HepG2 (cell line): ENCODE data around the gene NXPH1. TPM values are rescaled to one million over a fixed set of nuclear protein-coding genes. Genes with fewer than 3 reads are reported as not detected.

Experiments
- ATAC-seq: fragments of 200-7000 bp; cut with Tn5 transposase; 3 replicates; pipeline ENCODE4 v1.9.1; 2020; ENCODE audit warnings: mild to moderate bottlenecking, moderate library complexity
- BruUV-seq: library from RNA; stranded (reverse); fragments of 400-500 nt; replicated peaks from 2 replicates; lab custom pipeline; 2021; lab: Mats Ljungman, UMichigan
- CTCF ChIA-PET: fragments of 300-600 bp; formaldehyde crosslinking; extraction: SDS; loops from one replicate; lab custom pipeline; 2021; ENCODE audit warnings: low total read pairs, inconsistent platforms, low intra/inter-chr PET ratio; lab: Yijun Ruan, JAX
- POLR2A ChIA-PET: fragments of 350-600 bp; sonication (Branson Sonifier 250); formaldehyde crosslinking; loops from one replicate; lab custom pipeline; 2020; ENCODE audit warnings: antibody characterized with exemption, inconsistent platforms; lab: Yijun Ruan, JAX
- DNase-seq: peaks from one replicate; pipeline ENCODE4 v3.0.0-alpha.2; 2015; ENCODE audit warnings: low spot score
- FAIRE-seq: peaks from 3 replicates; lab custom pipeline; 2011; peaks lifted over from hg19 to GRCh38; lab: Jason Lieb, UNC
- H2AFZ ChIP-seq: one replicate; pipeline ENCODE4 v1.6.1; 2011; ENCODE audit warnings: low read length, inconsistent platforms
- H3K27ac ChIP-seq: fragments of 300-600 bp; 3 replicates; pipeline ENCODE4 v1.8.0; 2011; ENCODE audit warnings: mixed run types, mild to moderate bottlenecking, mixed read lengths, low read length, inconsistent platforms; ENCODE audit not compliant: insufficient read depth; ENCODE audit errors: extremely low read length
- H3K27me3 ChIP-seq, 2 experiments: fragments of 200-600 bp in 1 of 2; 2 replicates in 1 of 2; 3 replicates in 1 of 2; pipeline versions ENCODE4 v1.6.0 to v1.8.0; 2011; ENCODE audit warnings: low read length in 2 of 2, mild to moderate bottlenecking in 2 of 2, moderate library complexity in 2 of 2, inconsistent platforms in 1 of 2; ENCODE audit not compliant: insufficient read depth in 2 of 2, control insufficient read depth in 1 of 2
- H3K36me3 ChIP-seq, 2 experiments: fragments of 200-600 bp in 1 of 2; replicated peaks in 1 of 2; 2 replicates in 1 of 2; 3 replicates in 1 of 2; pipeline versions ENCODE4 v1.5.1 to v1.8.0; 2011; ENCODE audit warnings: low read length in 2 of 2, inconsistent platforms in 1 of 2; ENCODE audit not compliant: insufficient read depth in 2 of 2, control insufficient read depth in 1 of 2
- H3K4me1 ChIP-seq: 2 replicates; pipeline ENCODE4 v1.5.1; 2012; ENCODE audit warnings: low read length, inconsistent platforms; ENCODE audit not compliant: insufficient read depth
- H3K4me2 ChIP-seq: 2 replicates; pipeline ENCODE4 v1.6.0; 2011; ENCODE audit warnings: low read depth, low read length, inconsistent platforms
- H3K4me3 ChIP-seq, 3 experiments: fragments of 200-600 bp in 1 of 3; sonication (generic), shearing (Covaris generic) in 1 of 3; replicated peaks in 1 of 3; 2 replicates each; pipeline ENCODE4 v1.5.1; 2011 to 2016; ENCODE audit warnings: low read length in 3 of 3, inconsistent platforms in 2 of 3, low read depth in 2 of 3, mild to moderate bottlenecking in 2 of 3, control low read depth in 1 of 3, mixed read lengths in 1 of 3; ENCODE audit not compliant: insufficient read depth in 1 of 3
- H3K79me2 ChIP-seq: one replicate; pipeline ENCODE4 v1.6.1; 2011; ENCODE audit warnings: low read length, inconsistent platforms; ENCODE audit not compliant: insufficient read depth
- H3K9ac ChIP-seq: 2 replicates; pipeline ENCODE4 v1.6.0; 2011; ENCODE audit warnings: mild to moderate bottlenecking, low read depth, low read length, inconsistent platforms; ENCODE audit not compliant: insufficient read depth
- H3K9me3 ChIP-seq: 2 replicates; pipeline ENCODE4 v1.5.1; 2012; ENCODE audit warnings: mild to moderate bottlenecking, low read length
- H4K20me1 ChIP-seq: 2 replicates; pipeline ENCODE4 v1.6.0; 2011; ENCODE audit warnings: inconsistent platforms, mild to moderate bottlenecking, low read length, moderate library complexity; ENCODE audit not compliant: insufficient read depth
- MAFF ChIP-seq: IDR thresholded peaks from 2 replicates; pipeline ENCODE4 v1.6.1; 2011; ENCODE audit warnings: low read depth, low read length, improper control_type of control experiment
- MAFK ChIP-seq, 2 experiments: IDR thresholded peaks in 1 of 2; conservative IDR thresholded peaks in 1 of 2; 2 replicates each; pipeline ENCODE4 v1.6.1; 2011; ENCODE audit warnings: improper control_type of control experiment in 2 of 2, low read length in 2 of 2
- MYC ChIP-seq: sonication (generic); formaldehyde crosslinking; IDR thresholded peaks from 2 replicates; pipeline ENCODE4 v1.9.0; 2021; ENCODE audit warnings: missing genetic modification reagents, borderline replicate concordance
- NAIF1 ChIP-seq: sonication (generic); formaldehyde crosslinking; IDR thresholded peaks from 2 replicates; pipeline ENCODE4 v1.5.0; 2020; ENCODE audit warnings: mild to moderate bottlenecking, missing genetic modification reagents, borderline replicate concordance
- PAWR ChIP-seq: sonication (generic); formaldehyde crosslinking; IDR thresholded peaks from 2 replicates; pipeline ENCODE4 v1.4.0; 2020; ENCODE audit warnings: missing genetic modification reagents, mild to moderate bottlenecking, borderline replicate concordance
- PCBP1 ChIP-seq: fragments of 200-400 bp; formaldehyde crosslinking; IDR thresholded peaks from 2 replicates; pipeline ENCODE4 v1.6.1; 2017; ENCODE audit warnings: mild to moderate bottlenecking, low read depth, low read length, borderline replicate concordance
- TSC22D2 ChIP-seq: sonication (generic); formaldehyde crosslinking; IDR thresholded peaks from 2 replicates; pipeline ENCODE4 v1.5.1; 2020; ENCODE audit warnings: missing genetic modification reagents, mild to moderate bottlenecking, borderline replicate concordance
- ZNF343 ChIP-seq: sonication (generic); formaldehyde crosslinking; IDR thresholded peaks from 2 replicates; pipeline ENCODE4 v1.4.0; 2020; ENCODE audit warnings: mild to moderate bottlenecking, missing genetic modification reagents
- ZNF577 ChIP-seq: sonication (generic); formaldehyde crosslinking; IDR thresholded peaks from 2 replicates; pipeline ENCODE4 v1.4.0; 2020; ENCODE audit warnings: mild to moderate bottlenecking, low read depth, missing genetic modification reagents, borderline replicate concordance
- WGBS: methylation state at CpG from one replicate; pipeline ENCODE4 v1.1.6; 2017; ENCODE audit warnings: low lambda C conversion rate; 5-methylcytosine and 5-hydroxymethylcytosine counted together
- in situ Hi-C: cut with HindIII; loops from 2 replicates; pipeline ENCODE4 v1.10.0; 2017; ENCODE audit warnings: low pct_unique_long_range_greater_than_20kb; ENCODE audit not compliant: extremely low pct_ligation_motif_present
- intact Hi-C: fragments of 100-400 bp; cut with micrococcal nuclease; formaldehyde crosslinking; loops from one replicate; pipeline ENCODE4 v1.10.0; 2022; ENCODE audit not compliant: unreplicated experiment
- polyA plus RNA-seq, 8 experiments: library from polyadenylated mRNA; depleted of rRNA in 3 of 8; stranded (reverse) in 7 of 8; unstranded in 1 of 8; fragments of >200 nt; fragmentation: Illumina TruSeq in 4 of 8; extraction: Trizol in 4 of 8; gene quantifications; 2 replicates each; pipeline versions ENCODE4 v1.2.1 to v1.2.3, GENCODE V29; 2011 to 2016; ENCODE audit warnings: low read depth in 4 of 8, missing spikeins in 1 of 8, mixed read lengths in 1 of 8; ENCODE audit not compliant: insufficient read depth in 1 of 8
- total RNA-seq, 5 experiments: library from RNA; depleted of rRNA; stranded (reverse); fragments of >200 nt; fragmentation: Illumina TruSeq; extraction: Trizol; gene quantifications; 2 replicates each; pipeline ENCODE4 v1.2.3, GENCODE V29; 2016; ENCODE audit warnings: low read depth in 1 of 5
- TF ChIP-seq, protein P1 (sequence below): sonication (generic); formaldehyde crosslinking; IDR thresholded peaks from 2 replicates; pipeline ENCODE4 v1.8.0; 2022; ENCODE audit warnings: mild to moderate bottlenecking, missing genetic modification reagents, moderate library complexity
- TF ChIP-seq, protein P2 (sequence below): sonication (generic); formaldehyde crosslinking; IDR thresholded peaks from 2 replicates; pipeline ENCODE4 v1.4.0; 2020; ENCODE audit warnings: mild to moderate bottlenecking, missing genetic modification reagents
- TF ChIP-seq, protein P3 (sequence below): conservative IDR thresholded peaks from 2 replicates; pipeline ENCODE4 v1.6.1; 2018; ENCODE audit warnings: missing genetic modification reagents
- TF ChIP-seq, protein P4 (sequence below): sonication (generic); formaldehyde crosslinking; conservative IDR thresholded peaks from 2 replicates; pipeline ENCODE4 v1.4.0; 2020; ENCODE audit warnings: missing genetic modification reagents

NXPH1 gene
- total and polyA plus RNA-seq, 2 of the 13 experiments (the other 11 are each of a cell fraction or from before 2014, with no cell fraction given): not detected

DNA sequence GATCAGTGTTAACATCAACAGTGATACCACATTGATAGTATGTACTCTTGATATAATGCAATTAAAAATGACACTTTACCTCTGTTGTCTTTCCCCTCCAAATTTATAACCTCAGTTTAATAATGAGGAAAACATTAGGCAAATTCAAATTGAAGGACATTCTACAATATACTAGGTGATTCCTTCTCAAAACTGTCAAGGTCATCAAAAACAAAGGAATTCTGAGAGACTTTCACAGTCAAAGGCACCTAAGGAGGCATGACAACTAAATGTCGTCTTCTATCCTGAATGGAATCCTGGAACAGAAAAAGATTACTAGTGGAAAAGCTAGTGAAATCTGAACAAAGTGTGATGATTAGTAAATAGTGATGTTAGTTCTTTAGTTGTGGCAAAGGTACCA lies 22.3 kb upstream of the NXPH1 start:
- Histone ChIP-seq H3K27ac (no peak overlapping the region), H3K9me3 (no peaks in the 10 kb centered on the region), H3K4me2 (no peak overlapping the region), H3K79me2 (no peaks in the 10 kb centered on the region), H3K9ac (no peak overlapping the region), H4K20me1 (no peaks in the 10 kb centered on the region), H2AFZ (no peak overlapping the region), H3K4me3 (no peak overlapping the region), H3K4me1 (no peaks in the 10 kb centered on the region), H3K36me3 (no peaks in the 10 kb centered on the region), H3K27me3 (no peaks in the 10 kb centered on the region)
- FAIRE-seq (no peak), ATAC-seq (no peak), DNase-seq (no peak)
- 0% methylated on average over 1 of the region's 1 CpG for WGBS
- TF ChIP-seq, protein P1, sequence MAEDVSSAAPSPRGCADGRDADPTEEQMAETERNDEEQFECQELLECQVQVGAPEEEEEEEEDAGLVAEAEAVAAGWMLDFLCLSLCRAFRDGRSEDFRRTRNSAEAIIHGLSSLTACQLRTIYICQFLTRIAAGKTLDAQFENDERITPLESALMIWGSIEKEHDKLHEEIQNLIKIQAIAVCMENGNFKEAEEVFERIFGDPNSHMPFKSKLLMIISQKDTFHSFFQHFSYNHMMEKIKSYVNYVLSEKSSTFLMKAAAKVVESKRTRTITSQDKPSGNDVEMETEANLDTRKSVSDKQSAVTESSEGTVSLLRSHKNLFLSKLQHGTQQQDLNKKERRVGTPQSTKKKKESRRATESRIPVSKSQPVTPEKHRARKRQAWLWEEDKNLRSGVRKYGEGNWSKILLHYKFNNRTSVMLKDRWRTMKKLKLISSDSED: no peak
- TF ChIP-seq MAFK (conservative IDR thresholded peaks at IDR 0.05 in 1 of 2, IDR thresholded peaks at IDR 0.05 in 1 of 2; ENCODE audit: low read length in 2 of 2) (peak; percentile 67 to 80), MAFF (peak; percentile 77)
- TF ChIP-seq, protein P2, sequence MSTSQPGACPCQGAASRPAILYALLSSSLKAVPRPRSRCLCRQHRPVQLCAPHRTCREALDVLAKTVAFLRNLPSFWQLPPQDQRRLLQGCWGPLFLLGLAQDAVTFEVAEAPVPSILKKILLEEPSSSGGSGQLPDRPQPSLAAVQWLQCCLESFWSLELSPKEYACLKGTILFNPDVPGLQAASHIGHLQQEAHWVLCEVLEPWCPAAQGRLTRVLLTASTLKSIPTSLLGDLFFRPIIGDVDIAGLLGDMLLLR (CRISPR knock-in tag): no peak
- in situ Hi-C loops (loop anchor here (25.0 kb wide), 1 partner anchor 2001 kb away; no protein-coding TSS in a partner anchor), intact Hi-C loops (no loop called here)
- no TSS peak for BruUV-seq
- CTCF ChIA-PET: no interaction called here
- POLR2A ChIA-PET: no interaction called here

DNA sequence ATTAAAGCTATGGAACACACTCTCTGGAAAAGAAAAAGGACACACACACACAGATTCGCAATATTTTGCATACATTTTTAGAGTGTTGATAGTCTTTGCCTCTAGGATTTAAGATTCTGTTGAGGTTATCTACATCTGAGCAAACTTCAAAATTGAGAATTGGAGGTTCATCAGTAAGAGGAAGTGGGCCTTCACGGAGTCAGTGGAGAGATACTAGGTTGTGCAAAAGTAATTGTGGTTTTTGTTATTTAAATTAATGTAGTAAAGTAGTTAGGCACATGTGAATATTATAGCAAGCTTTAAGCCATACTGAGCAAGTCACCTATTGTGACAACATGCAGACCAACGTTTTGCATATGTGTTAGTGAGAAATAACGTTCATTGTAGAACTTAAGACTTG lies 19.8 kb upstream of the NXPH1 start:
- ATAC-seq (no peak), FAIRE-seq (no peak), DNase-seq (no peak)
- Histone ChIP-seq H3K4me2 (no peak overlapping the region), H4K20me1 (no peaks in the 10 kb centered on the region), H3K79me2 (no peaks in the 10 kb centered on the region), H3K27ac (no peak overlapping the region), H3K4me1 (no peaks in the 10 kb centered on the region), H3K4me3 (no peak overlapping the region), H3K27me3 (no peaks in the 10 kb centered on the region), H3K9me3 (no peaks in the 10 kb centered on the region), H3K9ac (no peak overlapping the region), H2AFZ (no peak overlapping the region), H3K36me3 (no peaks in the 10 kb centered on the region)
- intact Hi-C loops: no loop called here
- BruUV-seq: no TSS peak
- in situ Hi-C loops: loop anchor here (25.0 kb wide), 1 partner anchor 1999 kb away; no protein-coding TSS in a partner anchor
- WGBS: 0% methylated on average over 4 of the region's 4 CpGs
- POLR2A ChIA-PET: no interaction called here
- CTCF ChIA-PET: no interaction called here
- TF ChIP-seq NAIF1 (CRISPR knock-in tag) (no peak), PCBP1 (no peak), MYC (no peak), ZNF343 (CRISPR knock-in tag) (no peak), ZNF577 (no peak), PAWR (CRISPR knock-in tag) (no peak), TSC22D2 (CRISPR knock-in tag) (no peak)
- TF ChIP-seq, protein P3, sequence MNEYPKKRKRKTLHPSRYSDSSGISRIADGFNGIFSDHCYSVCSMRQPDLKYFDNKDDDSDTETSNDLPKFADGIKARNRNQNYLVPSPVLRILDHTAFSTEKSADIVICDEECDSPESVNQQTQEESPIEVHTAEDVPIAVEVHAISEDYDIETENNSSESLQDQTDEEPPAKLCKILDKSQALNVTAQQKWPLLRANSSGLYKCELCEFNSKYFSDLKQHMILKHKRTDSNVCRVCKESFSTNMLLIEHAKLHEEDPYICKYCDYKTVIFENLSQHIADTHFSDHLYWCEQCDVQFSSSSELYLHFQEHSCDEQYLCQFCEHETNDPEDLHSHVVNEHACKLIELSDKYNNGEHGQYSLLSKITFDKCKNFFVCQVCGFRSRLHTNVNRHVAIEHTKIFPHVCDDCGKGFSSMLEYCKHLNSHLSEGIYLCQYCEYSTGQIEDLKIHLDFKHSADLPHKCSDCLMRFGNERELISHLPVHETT: no peak
- TF ChIP-seq, protein P4, sequence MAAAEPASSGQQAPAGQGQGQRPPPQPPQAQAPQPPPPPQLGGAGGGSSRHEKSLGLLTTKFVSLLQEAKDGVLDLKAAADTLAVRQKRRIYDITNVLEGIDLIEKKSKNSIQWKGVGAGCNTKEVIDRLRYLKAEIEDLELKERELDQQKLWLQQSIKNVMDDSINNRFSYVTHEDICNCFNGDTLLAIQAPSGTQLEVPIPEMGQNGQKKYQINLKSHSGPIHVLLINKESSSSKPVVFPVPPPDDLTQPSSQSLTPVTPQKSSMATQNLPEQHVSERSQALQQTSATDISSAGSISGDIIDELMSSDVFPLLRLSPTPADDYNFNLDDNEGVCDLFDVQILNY (CRISPR knock-in tag): no peak
